Tibial nerve (tissue), 4 donors: ENCODE measurements around the gene SENP6. TPM values are rescaled to one million over a fixed set of nuclear protein-coding genes. Genes with fewer than 3 reads are reported as not detected.
"Not testable (repeated sequence)": the region's sequence is repeated elsewhere in the genome, so short reads cannot be mapped to it uniquely, and the experiment has no call there.

ENCODE experiments used
- DNase-seq, 2 donors: peaks; one replicate each; pipeline ENCODE4 v3.0.0-alpha.2; 2019; ENCODE audit warnings: low spot score in 2 of 2
- H3K27ac ChIP-seq, 4 donors: fragments of 200-600 bp; sonication (generic) in 3 of 4; one replicate each; pipeline ENCODE4 v1.5.1; 2017 to 2019; ENCODE audit warnings: mild to moderate bottlenecking in 1 of 4
- H3K27me3 ChIP-seq, 2 donors: fragments of 200-600 bp; sonication (generic) in 1 of 2; one replicate each; pipeline versions ENCODE4 v1.5.1 to v1.6.0; 2017 to 2019
- H3K36me3 ChIP-seq, 3 donors: fragments of 200-600 bp; sonication (generic); one replicate each; pipeline ENCODE4 v1.5.1; 2018 to 2019
- H3K4me1 ChIP-seq, 4 donors: fragments of 200-600 bp; sonication (generic) in 3 of 4; one replicate each; pipeline ENCODE4 v1.5.1; 2017 to 2019
- H3K4me3 ChIP-seq, 4 donors: fragments of 200-600 bp; sonication (generic) in 3 of 4; one replicate each; pipeline ENCODE4 v1.5.1; 2017 to 2019; ENCODE audit warnings: mild to moderate bottlenecking in 1 of 4, moderate library complexity in 1 of 4
- H3K9me3 ChIP-seq, 4 donors: fragments of 200-600 bp; sonication (generic) in 3 of 4; one replicate each; pipeline ENCODE4 v1.5.1; 2017 to 2019
- EP300 ChIP-seq, 2 donors: sonication (generic); formaldehyde crosslinking; IDR thresholded peaks; one replicate each; pipeline ENCODE4 v1.6.1; 2017; ENCODE audit warnings: antibody characterized with exemption in 2 of 2, mild to moderate bottlenecking in 1 of 2
- POLR2A ChIP-seq, 2 donors: fragments of 450-650 bp; IDR thresholded peaks; one replicate each; pipeline ENCODE4 v1.6.1; 2017; ENCODE audit warnings: antibody characterized with exemption in 2 of 2, mild to moderate bottlenecking in 2 of 2, moderate library complexity in 2 of 2
- WGBS, 2 donors: methylation state at CpG; one replicate each; pipeline ENCODE4 v1.1.5; 2018; 5-methylcytosine and 5-hydroxymethylcytosine counted together
- total RNA-seq, 4 donors: library from RNA; depleted of rRNA; stranded (reverse); fragments of >200 nt; gene quantifications; one replicate each; pipeline ENCODE4 v1.1.0, GENCODE V29; 2016
- TF ChIP-seq, protein P1 (sequence below), 5 experiments: fragments of 200-600 bp in 3 of 5; fragments of 450-650 bp in 2 of 5; sonication (generic) in 3 of 5; IDR thresholded peaks; one replicate each; pipeline ENCODE4 v1.5.1; 2016 to 2019; ENCODE audit warnings: antibody characterized with exemption in 5 of 5, mild to moderate bottlenecking in 3 of 5, moderate library complexity in 2 of 5

SENP6 gene
- total RNA-seq, 4 donors from 2014 or later: 107 to 171 (median 142) TPM

DNA sequence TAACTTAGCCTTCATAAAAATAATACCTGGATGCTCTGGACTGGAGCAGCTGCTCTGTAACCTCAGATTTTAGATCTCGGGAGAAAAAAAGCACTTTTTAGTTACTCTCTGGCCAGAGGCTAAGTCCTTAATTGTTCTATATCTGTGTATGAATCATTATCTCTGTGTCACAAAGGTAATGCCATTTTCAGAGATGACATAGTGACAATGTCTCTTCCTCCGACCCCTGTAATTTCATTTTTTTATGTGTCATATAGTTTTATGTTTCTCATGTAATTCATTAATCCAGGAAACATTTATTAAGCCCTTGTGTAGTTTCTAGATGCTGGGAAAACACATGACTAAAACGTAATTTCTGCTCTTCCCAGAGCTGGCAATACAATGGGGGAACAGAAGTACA is 55.6 kb downstream of the SENP6 start:
- H3K27ac ChIP-seq: no peak overlapping the region
- H3K4me1 ChIP-seq: peaks cover 0 to 9% (median 0%) of the 10 kb centered on the region in 4 donors
- H3K36me3 ChIP-seq: peaks cover 0 to 50% (median 9%) of the 10 kb centered on the region in 3 donors
- TF ChIP-seq POLR2A (IDR thresholded peaks at IDR 0.05) (no peak), EP300 (IDR thresholded peaks at IDR 0.05) (no peak)
- TF ChIP-seq, protein P1, sequence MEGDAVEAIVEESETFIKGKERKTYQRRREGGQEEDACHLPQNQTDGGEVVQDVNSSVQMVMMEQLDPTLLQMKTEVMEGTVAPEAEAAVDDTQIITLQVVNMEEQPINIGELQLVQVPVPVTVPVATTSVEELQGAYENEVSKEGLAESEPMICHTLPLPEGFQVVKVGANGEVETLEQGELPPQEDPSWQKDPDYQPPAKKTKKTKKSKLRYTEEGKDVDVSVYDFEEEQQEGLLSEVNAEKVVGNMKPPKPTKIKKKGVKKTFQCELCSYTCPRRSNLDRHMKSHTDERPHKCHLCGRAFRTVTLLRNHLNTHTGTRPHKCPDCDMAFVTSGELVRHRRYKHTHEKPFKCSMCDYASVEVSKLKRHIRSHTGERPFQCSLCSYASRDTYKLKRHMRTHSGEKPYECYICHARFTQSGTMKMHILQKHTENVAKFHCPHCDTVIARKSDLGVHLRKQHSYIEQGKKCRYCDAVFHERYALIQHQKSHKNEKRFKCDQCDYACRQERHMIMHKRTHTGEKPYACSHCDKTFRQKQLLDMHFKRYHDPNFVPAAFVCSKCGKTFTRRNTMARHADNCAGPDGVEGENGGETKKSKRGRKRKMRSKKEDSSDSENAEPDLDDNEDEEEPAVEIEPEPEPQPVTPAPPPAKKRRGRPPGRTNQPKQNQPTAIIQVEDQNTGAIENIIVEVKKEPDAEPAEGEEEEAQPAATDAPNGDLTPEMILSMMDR (IDR thresholded peaks at IDR 0.05): no peak
- WGBS, 2 donors: 58 to 59% methylated on average over 3 of the region's 3 CpGs
- H3K27me3 ChIP-seq: no peaks in the 10 kb centered on the region
- DNase-seq: no peak
- no peak overlapping the region for H3K4me3 ChIP-seq
- H3K9me3 ChIP-seq: no peaks in the 10 kb centered on the region

DNA sequence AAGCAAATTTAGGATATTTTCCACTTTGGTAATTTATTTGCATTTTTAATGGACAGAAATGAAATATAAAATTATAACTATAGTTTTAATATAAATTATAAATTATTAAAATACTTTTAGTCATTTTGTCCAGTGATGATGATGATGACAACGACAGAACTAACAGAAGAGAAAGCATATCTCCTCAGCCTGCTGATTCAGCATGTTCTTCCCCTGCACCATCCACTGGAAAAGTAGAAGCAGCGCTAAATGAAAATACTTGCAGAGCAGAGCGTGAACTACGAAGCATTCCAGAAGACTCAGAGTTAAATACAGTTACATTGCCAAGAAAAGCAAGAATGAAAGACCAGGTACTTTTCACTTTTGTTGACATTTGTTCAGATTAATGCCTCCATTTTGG is 64.9 kb downstream of the SENP6 start:
- WGBS, 2 donors: 94 to 95% methylated on average over 4 of the region's 4 CpGs
- TF ChIP-seq POLR2A (IDR thresholded peaks at IDR 0.05): no peak
- TF ChIP-seq, protein P1 (IDR thresholded peaks at IDR 0.05): no peak
- TF ChIP-seq EP300 (IDR thresholded peaks at IDR 0.05): no peak
- Histone ChIP-seq H3K36me3 (peaks cover 0 to 76% (median 7%) of the 10 kb centered on the region in 3 donors), H3K4me1 (no peaks in the 10 kb centered on the region), H3K9me3 (no peaks in the 10 kb centered on the region), H3K27ac (no peak overlapping the region), H3K4me3 (no peak overlapping the region), H3K27me3 (no peaks in the 10 kb centered on the region)
- DNase-seq: no peak

DNA sequence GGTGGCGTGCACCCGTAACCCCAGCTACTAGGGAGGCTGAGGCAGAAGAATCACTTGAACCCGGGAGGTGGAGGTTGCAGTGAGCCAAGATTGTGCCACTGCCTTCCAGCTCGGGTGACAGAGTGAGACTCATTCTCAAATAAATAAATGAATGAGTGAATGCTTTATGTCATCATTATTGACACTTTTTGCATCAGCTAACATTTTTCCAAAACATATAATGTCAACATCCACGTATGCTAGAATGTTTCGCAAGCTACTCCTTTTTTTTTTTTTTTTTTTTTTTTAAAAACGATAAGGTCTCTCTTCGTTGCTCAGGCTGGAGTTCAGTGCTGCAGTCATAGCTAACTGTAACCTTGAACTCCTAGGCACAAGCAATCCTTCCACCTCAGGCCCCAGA is 72.2 kb downstream of the SENP6 start:
- H3K27ac ChIP-seq: no peak overlapping the region
- H3K27me3 ChIP-seq: no peaks in the 10 kb centered on the region
- H3K4me3 ChIP-seq: no peak overlapping the region
- no peak for TF ChIP-seq POLR2A (IDR thresholded peaks at IDR 0.05)
- no peak for TF ChIP-seq EP300 (IDR thresholded peaks at IDR 0.05)
- TF ChIP-seq, protein P1 (IDR thresholded peaks at IDR 0.05): no peak
- no peaks in the 10 kb centered on the region for H3K9me3 ChIP-seq
- H3K4me1 ChIP-seq: no peaks in the 10 kb centered on the region
- 86 to 89% methylated on average over 8 of the region's 8 CpGs for WGBS, 2 donors
- no peak for DNase-seq
- H3K36me3 ChIP-seq: peaks cover 0 to 76% (median 2%) of the 10 kb centered on the region in 3 donors

DNA sequence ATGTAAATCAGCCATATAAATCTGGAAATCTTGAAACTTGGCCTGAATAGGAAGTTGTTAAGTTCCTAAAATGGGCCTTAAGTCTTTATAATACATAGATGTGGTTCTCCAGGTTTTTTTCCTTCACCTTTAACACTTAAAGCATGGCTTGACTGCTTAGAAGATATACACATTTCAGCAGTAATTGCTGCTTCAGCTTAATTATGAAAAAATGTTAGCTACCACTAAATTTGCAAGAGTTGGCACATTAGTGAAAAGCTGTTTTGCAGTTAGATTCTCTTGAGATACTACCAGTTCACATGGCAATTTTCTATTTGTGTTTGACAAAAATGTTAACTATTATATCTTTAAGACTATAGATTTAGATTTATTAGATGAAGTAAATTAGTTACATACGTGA is 74.7 kb downstream of the SENP6 start:
- peaks cover 0 to 83% (median 2%) of the 10 kb centered on the region in 3 donors for H3K36me3 ChIP-seq
- no peak overlapping the region for H3K4me3 ChIP-seq
- H3K27ac ChIP-seq: no peak overlapping the region
- no peaks in the 10 kb centered on the region for H3K4me1 ChIP-seq
- WGBS, 2 donors: 90 to 97% methylated on average over 1 of the region's 1 CpG
- H3K27me3 ChIP-seq: no peaks in the 10 kb centered on the region
- H3K9me3 ChIP-seq: no peaks in the 10 kb centered on the region
- DNase-seq: no peak
- TF ChIP-seq, protein P1 (IDR thresholded peaks at IDR 0.05): no peak
- TF ChIP-seq POLR2A (IDR thresholded peaks at IDR 0.05) (no peak), EP300 (IDR thresholded peaks at IDR 0.05) (no peak)

DNA sequence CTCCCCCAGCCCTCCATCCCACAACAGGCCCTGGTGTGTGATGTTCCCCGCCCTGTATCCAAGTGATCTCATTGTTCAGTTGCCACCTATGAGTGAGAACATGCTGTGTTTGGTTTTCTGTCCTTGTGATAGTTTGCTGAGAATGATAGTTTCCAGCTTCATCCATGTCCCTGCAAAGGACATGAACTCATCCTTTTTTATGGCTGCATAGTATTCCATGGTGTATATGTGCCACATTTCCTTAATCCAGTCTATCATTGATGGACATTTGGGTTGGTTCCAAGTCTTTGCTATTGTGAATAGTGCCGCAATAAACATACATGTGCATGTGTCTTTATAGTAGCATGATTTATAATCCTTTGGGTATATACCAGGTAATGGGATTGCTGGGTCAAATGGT is 80.9 kb downstream of the SENP6 start:
- peaks cover 0 to 82% (median 8%) of the 10 kb centered on the region in 3 donors for H3K36me3 ChIP-seq
- 96 to 98% methylated on average over 2 of the region's 2 CpGs for WGBS, 2 donors
- not testable (repeated sequence) for DNase-seq, H3K27ac ChIP-seq, H3K27me3 ChIP-seq, H3K4me1 ChIP-seq, H3K4me3 ChIP-seq
- peaks cover 0 to 12% (median 2%) of the 10 kb centered on the region in 4 donors for H3K9me3 ChIP-seq

DNA sequence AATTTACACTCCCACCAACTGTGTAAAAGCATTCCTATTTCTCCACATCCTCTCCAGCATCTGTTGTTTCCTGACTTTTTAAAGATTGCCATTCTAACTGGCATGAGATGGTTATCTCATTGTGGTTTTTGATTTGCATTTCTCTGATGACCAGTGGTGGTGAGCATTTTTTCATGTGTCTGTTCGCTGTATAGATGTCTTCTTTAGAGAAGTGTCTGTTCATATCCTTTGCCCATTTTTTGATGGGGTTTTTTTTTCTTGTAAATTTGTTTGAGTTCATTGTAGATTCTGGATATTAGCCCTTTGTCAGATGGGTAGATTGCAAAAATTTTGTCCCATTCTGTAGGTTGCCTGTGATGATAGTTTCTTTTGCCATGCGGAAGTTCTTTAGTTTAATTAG is 81.3 kb downstream of the SENP6 start:
- H3K27me3 ChIP-seq, DNase-seq, H3K4me1 ChIP-seq, H3K27ac ChIP-seq, H3K4me3 ChIP-seq: not testable (repeated sequence)
- Histone ChIP-seq H3K36me3 (peaks cover 3 to 82% (median 8%) of the 10 kb centered on the region in 3 donors), H3K9me3 (peaks cover 0 to 12% (median 2%) of the 10 kb centered on the region in 4 donors)
- WGBS, 2 donors: 97 to 100% methylated on average over 2 of the region's 2 CpGs

DNA sequence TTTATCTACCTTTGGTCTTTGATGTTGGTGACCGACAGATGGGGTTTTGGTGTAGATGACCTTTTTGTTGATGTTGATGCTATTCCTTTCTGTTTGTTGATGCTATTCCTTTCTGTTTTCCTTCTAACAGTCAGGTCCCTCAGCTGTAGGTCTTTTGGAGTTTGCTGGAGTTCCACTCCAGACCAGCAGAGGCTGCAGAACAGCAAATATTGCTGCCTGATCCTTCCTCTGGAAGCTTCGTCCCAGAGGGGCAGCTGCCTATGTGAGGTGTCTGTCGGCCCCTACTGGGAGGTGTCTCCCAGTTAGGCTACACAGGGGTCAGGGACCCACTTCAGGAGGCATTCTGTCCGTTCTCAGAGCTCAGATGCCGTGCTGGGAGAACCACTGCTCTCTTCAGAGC is 85.9 kb downstream of the SENP6 start:
- not testable (repeated sequence) for DNase-seq, H3K27me3 ChIP-seq, H3K4me3 ChIP-seq, H3K27ac ChIP-seq, H3K4me1 ChIP-seq, H3K9me3 ChIP-seq
- peaks cover 2 to 76% (median 6%) of the 10 kb centered on the region in 3 donors for H3K36me3 ChIP-seq
- WGBS, 2 donors: 100% methylated on average over 4 to 5 of the region's 5 CpGs

DNA sequence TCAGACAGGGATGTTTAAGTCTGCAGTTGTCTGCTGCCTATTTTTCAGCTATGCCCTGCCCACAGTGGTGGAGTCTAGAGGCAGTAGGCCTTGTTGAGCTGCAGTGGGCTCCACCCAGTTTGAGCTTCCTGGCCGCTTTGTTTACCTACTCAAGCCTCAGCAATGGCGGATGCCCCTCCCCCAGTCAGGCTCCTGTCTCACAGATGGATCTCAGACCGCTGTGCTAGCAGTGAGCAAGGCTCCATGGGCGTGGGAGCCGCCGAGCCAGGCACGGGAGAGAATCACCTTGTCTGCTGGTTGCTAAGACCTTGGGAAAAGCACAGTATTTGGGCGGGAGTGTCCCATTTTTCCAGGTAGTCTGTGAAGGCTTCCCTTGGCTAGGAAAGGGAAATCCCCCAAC is 86.3 kb downstream of the SENP6 start:
- H3K36me3 ChIP-seq: peaks cover under 1 to 76% (median 6%) of the 10 kb centered on the region in 3 donors
- not testable (repeated sequence) for H3K4me3 ChIP-seq, H3K27ac ChIP-seq, H3K27me3 ChIP-seq, DNase-seq, H3K4me1 ChIP-seq, H3K9me3 ChIP-seq
- WGBS, 2 donors: 89 to 100% methylated on average over 5 to 7 of the region's 8 CpGs
